Measurements from ENCODE around the gene ACOX1. TPM values are rescaled to one million over a fixed set of nuclear protein-coding genes. Genes with fewer than 3 reads are reported as not detected.

ACOX1 gene
- total and polyA plus RNA-seq, 8 donors = 25.6 to 81.0 (median 31.9) TPM

- Histone ChIP-seq H3K4me1 (peaks cover 0 to 2% of the 10 kb centered on the region in 2 donors), H3K27me3 (peaks cover 0 to 14% of the 10 kb centered on the region in 2 donors), H3K4me3 (no peak overlapping the region), H3K9me3 (no peaks in the 10 kb centered on the region), H3K36me3 (peaks cover 0 to 16% of the 10 kb centered on the region in 2 donors), H3K27ac (no peak overlapping the region)
- intact Hi-C loops (cut with DNase I) = no loop called here
- DNase-seq (no peak), ATAC-seq (no peak)
- no peak for TF ChIP-seq CTCF (IDR thresholded peaks at IDR 0.05)
These were observed 45.4 kb upstream of the ACOX1 start for GRCh38 chr17:76024353-76024752.

- H3K9me3 ChIP-seq = no peaks in the 10 kb centered on the region
- intact Hi-C loops (cut with DNase I) = no loop called here
- no peak overlapping the region for H3K4me3 ChIP-seq
- DNase-seq (no peak), ATAC-seq (no peak)
- TF ChIP-seq CTCF (IDR thresholded peaks at IDR 0.05) = no peak
- H3K36me3 ChIP-seq = peaks cover 0 to 16% of the 10 kb centered on the region in 2 donors
- no peaks in the 10 kb centered on the region for H3K4me1 ChIP-seq
- H3K27me3 ChIP-seq = peaks cover 0 to 14% of the 10 kb centered on the region in 2 donors
- no peak overlapping the region for H3K27ac ChIP-seq
These were observed 44.9 kb upstream of the ACOX1 start for GRCh38 chr17:76023900-76024237.

- Histone ChIP-seq H3K4me1 (no peaks in the 10 kb centered on the region), H3K27me3 (peaks cover 0 to 14% of the 10 kb centered on the region in 2 donors), H3K27ac (no peak overlapping the region), H3K4me3 (no peak overlapping the region), H3K36me3 (peaks cover 0 to 16% of the 10 kb centered on the region in 2 donors), H3K9me3 (no peaks in the 10 kb centered on the region)
- ATAC-seq (no peak), DNase-seq (no peak)
- intact Hi-C loops (cut with DNase I) = no loop called here
- no peak for TF ChIP-seq CTCF (IDR thresholded peaks at IDR 0.05)
These were observed 44.3 kb upstream of the ACOX1 start for GRCh38 chr17:76022973-76023899.

GRCh38 chr17:76022285-76022684 is 43.3 kb upstream of the ACOX1 start:
- no peak for TF ChIP-seq CTCF (IDR thresholded peaks at IDR 0.05)
- Histone ChIP-seq H3K27me3 (peaks cover 0 to 14% of the 10 kb centered on the region in 2 donors), H3K4me1 (no peaks in the 10 kb centered on the region), H3K9me3 (no peaks in the 10 kb centered on the region), H3K36me3 (peaks cover 0 to 22% of the 10 kb centered on the region in 2 donors), H3K27ac (no peak overlapping the region), H3K4me3 (no peak overlapping the region)
- DNase-seq (no peak), ATAC-seq (no peak)
- intact Hi-C loops (cut with DNase I) = no loop called here

GRCh38 chr17:76019833-76020467 is 41.0 kb upstream of the ACOX1 start:
- Histone ChIP-seq H3K27me3 (peaks cover 0 to 14% of the 10 kb centered on the region in 2 donors), H3K4me1 (no peaks in the 10 kb centered on the region), H3K27ac (no peak overlapping the region), H3K36me3 (peaks cover 0 to 26% of the 10 kb centered on the region in 2 donors), H3K9me3 (no peaks in the 10 kb centered on the region), H3K4me3 (no peak overlapping the region)
- no peak for ATAC-seq
- DNase-seq = no peak
- TF ChIP-seq CTCF (IDR thresholded peaks at IDR 0.05) = no peak
- intact Hi-C loops (cut with DNase I) = no loop called here

Data from left lung (tissue), 10 donors.